GM18873 (cell line): ENCODE data around the gene KLF6.
A peak's percentile ranks its signal among the peaks of the same experiment; 100 is the strongest.

Source experiments
- ATAC-seq: cut with Tn5 transposase; IDR thresholded peaks from one replicate; pipeline ENCODE4 v1.9.1; 2021; ENCODE audit warnings: mild to moderate bottlenecking, moderate library complexity, moderate number of reproducible peaks; ENCODE audit not compliant: unreplicated experiment, low FRiP score

KLF6 gene

DNA sequence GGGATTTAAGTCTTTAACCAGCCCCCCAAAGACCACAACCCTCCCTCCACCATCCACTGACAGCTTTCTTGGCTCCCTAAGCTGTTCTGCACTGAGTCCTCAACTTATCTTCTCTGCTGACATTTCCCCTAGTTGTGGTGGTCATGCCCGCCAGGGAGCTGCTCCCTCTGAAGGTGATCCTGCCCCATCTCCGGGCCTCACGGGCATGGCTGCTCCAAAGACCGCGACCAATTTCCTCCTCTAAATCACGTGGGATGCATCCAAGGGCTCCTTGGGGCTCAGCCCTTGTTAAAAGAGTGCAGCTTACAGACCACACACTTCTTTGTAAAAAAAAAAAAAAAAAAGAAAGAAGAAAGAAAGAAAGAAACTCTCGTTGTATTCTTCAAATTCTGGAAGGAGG, 27.1 kb upstream of the KLF6 start:
- no peak for ATAC-seq

DNA sequence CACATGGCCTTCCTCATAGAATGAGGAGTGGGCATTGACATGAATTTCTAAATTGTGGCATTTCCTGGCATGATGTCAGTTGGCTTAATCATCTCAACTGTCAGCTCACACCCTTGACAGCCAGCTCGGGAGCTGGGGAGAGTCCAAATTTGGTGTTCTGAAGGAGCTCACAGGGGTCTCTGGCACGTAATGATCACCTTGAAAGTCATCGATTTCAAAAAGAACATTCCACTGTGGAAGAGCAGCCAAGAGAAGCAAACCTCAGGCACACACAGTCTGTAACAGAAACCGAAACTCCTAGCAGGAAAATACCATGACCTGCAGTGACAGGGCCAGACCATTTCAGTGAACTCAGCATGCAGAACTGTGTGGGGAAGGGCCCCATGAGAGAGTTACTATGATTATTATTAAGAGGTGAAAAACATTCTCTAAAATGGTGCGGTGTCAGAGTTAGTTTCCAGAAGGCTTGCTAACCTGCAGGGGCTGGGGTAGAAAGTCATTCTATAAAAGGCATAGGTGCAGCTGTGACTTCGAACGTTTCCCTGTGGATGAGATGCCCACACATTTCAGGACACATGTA, 26.4 kb upstream of the KLF6 start:
- peak; percentile 84 for ATAC-seq

DNA sequence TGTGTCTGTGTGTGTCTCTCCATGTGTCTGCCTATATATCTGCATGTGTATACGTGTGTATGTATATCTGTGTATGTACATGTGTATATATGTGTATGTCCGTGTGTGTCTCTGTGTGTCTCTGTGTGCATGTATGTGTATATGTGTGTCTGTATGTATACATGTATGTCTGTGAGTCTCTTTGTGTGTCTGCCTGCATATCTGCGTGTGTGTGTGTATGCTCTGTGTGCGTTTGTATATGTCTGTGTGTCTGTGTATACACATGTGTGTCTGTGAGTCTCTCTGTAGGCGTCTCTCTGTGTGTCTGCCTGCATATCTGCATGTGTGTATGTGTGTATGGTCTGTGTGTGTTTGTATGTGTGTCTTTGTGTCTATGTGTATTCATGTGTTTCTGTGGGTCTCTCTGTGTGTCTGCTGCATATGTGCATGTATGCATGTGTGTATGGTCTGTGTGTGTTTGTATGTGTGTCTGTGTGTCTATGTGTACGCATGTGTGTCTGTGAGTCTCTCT, 23.7 kb upstream of the KLF6 start:
- no peak for ATAC-seq

DNA sequence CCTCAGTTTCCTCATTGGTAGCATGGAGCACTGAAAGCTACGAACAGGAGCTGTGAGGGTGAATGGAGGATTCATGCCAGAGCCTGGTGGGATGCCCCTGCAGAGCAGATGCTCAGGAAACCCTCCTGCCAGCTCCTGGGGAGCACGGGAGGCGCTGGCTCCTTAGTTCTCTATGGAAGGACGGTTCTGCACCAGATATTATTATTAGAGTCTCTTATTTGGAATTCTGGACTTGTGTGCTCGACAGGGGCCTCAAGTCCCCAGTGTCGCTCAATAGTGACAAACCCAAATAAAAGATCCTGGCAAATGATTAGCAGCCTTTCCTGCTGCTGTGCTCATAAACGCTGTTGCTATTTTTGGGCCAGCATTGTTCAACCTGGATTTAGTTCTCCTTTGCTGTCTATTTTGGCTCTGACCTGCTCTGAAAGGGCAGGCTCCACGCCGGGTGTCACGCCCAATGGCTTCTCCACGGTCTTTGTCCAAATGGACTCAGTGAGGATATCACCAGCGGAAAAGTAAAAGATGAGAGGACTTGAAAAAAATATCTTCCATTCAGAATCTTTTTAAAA, 23.0 kb upstream of the KLF6 start:
- ATAC-seq, result no peak

DNA sequence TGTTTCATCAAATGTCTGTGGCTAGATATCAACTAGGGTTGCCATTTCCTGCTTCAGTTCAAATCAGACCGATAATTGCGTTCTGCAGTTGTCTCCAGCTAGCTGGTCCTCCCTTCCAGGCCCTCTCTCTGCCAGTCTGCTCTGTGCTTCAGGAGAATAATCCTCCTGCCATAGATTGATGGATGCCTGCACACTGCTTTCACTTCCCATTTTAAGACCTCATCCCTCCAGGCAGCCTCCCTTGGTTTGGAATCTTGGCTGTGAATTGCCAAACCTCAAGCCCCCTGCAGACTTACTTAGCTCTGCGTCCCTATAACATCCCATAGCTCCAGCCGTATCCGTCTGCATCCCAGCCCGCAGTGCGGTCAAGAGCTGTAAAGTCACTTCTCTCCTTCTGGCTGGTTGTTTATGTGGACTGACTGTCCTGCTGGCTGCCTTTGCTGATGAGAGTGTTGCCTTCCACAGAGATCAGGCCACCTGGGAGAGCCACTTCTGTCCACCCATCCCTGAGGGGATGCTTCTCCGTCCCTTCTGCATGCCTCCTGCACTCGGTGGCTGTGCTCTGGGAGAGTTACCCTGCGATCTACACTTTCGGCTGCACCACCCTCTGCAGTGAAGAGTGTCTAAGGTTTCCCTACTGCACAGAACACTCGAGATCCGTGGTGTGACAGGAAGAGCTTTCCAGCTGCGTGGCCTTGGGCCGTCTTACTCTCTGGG, 22.4 kb upstream of the KLF6 start:
- ATAC-seq, result no peak

DNA sequence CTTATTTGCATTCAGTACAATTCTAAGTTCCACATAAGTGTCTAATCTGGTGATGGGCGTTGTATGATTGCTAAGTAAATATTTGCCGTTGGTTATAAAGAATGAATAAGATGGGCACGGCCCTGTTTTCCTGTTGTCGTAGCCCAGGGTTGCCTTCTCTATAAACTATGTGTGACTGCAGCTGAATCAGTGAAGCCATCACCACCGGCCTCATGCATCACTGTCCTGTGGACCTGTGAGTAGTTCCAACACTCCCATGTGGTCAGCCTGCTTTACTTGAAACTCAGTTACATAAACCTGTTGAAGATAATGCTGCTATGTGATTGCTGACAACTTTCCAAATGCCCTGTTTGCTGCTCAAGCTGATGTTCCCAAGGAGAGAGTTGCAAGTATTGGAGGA, 21.6 kb upstream of the KLF6 start:
- no peak for ATAC-seq

DNA sequence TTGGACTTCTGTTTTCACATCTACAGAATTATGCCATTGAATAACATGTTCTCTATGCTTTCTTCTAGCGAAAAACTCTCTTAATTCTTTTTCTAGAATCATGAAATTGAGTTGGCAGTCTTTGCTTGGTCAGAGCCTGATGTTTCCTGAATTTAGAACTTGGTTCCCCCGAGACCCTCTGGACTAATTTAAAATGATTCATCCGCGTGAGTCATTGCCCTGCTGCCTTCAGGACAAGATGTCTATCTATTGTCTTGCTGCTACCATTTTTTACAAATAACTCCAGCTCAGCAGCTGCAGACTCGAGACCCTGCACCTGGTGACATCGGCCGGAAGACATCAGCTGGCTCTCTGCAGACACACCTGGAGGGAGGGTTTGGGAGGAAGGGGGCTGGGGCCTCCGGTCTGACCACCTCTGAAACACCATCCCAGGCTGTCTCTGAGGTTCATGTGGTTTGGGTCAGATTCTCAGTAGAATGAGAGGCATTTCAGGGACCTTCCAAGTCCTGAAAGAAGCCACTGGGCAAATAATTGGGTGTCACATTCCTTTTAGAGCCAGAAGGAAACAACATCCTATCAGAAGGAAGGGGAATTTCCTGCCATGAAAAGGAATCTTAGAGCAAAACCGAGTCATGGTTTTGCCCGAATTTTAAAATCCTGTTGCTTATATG, 20.9 kb upstream of the KLF6 start:
- ATAC-seq, result peak; percentile 40

DNA sequence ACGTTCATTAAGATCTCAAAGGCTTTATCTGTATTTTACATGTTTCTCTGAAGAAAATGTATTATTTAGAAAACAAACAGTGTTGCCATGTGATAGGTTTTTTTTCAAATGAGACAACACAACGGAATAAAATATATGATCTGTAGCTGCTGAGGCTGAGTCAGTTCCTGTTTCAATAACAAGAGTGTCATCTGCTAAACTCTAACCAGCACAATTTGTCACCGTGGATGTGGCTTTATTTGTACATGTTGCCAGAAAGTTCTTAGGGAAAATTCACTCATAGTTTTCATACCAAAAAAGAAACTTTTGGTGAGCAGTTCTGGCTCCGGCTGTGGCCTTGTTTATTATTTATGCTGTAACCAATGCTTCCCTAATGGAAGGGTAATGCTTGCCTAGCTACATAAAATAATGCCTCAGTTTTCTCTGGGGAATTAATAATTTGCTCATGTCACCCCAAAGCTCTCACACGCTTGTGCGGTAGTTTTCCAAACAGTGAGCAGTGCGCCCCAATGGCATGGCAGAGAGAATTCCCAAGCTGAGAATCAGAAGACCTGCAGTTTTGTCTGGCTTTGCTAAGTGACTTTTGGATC, 20.3 kb upstream of the KLF6 start:
- no peak for ATAC-seq

DNA sequence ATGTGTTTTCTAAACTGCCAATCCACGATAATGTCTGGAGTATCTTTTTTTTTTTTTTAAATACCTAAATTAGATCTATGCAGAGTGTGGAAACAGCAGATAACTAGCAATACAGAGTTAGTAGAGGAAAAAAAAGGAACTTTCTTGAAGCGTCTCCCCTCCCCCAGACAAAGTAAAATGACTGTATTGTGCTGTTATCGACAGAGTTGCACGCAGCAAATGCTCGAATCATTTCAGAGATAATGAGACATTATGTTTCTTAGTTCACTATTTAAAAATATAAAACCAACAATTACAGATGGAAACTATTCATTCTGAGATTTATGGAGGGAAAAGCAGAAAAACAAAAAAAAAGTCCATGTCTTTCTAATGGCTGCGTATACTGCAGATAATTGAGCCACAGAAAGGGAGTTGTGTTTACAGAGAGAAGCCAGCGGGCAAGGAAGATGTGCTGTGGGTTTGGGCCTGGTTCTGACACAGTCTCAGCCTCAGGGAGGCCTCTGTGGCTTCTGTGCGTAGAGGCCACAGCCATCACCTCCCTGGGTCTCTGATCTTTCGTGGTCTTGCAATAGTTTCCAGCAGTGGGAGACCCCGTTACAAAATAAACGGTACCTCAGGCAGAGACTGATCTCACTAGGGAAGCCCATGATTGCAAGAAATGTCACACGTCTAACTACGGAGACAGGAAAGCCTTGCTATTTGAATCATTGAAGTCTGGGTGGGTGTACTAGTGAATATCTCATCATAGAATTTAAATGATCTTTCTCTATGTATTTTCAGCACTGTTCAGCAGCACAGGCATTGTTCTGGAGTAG, 19.1 kb upstream of the KLF6 start:
- ATAC-seq, result no peak

DNA sequence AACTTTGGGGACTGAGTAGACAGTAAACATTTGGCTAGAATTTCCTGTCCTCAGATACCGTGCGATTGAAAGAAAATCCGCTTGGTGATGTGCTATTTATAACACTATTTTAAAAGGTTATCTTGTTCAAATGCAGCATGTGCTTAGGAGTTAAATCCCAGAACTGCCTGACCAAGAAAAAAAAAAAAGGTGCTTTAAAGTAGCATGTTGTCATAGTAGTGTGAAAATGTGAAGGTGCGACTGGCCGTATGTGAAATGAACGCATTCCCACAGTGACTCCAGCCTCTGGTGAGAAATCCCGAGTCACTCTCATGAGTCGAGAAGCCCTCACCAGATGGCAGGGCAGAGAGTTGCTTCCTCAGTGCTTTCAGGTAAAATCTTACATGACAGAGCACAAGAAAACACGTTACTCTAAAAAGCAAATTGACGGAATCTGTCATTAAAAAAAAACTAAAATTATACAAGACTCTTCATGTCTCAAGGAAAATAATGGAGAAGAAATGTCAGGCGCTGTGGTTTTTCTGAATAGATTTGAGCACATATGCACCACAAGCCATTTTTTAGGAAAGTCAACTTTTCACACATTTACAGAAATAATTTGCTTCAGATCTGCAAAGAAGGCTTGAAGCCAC, 18.4 kb upstream of the KLF6 start:
- ATAC-seq, result no peak

DNA sequence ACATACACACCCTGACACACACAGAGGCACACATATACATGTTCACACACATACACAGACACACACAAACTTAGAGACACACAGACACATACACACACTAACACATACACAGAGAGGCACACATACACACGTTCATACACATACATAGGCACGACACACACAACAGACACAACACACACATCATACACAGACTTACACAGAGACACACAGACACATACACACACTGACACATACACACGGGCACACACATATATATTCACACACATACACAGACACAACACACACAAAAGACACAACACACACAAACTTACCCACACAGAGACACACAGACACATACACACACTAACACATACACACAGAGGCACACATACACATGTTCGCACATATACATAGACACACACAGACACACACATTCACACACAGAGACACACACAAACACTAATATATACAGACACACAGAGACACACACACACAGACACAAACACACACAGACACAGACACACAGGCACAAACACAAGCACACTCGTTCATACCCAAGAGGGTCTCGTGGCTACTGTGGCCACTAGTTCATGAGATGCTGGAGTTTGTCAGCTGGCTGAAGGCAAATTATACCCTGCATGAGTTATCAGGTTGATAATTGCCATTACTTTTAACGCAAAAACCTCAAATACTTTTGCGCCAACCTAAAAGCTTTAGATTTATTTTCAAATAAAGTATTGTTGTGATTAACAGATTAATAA, 17.7 kb upstream of the KLF6 start:
- no peak for ATAC-seq

DNA sequence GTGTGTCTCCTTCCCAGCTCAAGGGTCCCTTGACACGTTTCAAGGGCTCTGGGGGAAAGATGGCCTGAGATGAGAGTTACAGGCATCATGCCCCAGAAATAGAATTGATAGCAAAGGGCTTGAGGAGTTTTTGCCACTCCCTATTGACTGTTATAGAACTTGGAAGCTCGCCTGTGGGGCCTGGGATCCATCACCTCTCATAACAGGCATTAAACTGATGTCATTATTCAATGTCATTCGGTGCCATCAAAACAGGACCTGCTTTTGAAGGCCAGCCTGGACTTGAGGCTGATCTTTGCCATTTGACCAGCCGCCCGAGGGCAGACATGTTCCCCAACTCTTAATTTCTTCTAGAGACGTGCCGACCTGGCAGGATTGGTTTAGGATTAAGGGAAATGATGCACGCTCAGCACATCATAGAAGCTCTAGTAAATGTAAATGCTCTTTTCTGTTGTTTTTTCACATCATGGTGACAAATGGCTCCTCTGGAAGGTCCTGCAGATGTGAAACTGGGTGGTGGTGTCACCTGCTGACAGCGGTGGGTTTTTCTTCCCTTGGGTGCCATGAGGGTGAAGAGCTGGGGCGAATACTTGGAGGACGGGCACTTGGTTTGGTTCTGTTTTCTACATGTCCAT, 16.7 kb upstream of the KLF6 start:
- ATAC-seq, result no peak

DNA sequence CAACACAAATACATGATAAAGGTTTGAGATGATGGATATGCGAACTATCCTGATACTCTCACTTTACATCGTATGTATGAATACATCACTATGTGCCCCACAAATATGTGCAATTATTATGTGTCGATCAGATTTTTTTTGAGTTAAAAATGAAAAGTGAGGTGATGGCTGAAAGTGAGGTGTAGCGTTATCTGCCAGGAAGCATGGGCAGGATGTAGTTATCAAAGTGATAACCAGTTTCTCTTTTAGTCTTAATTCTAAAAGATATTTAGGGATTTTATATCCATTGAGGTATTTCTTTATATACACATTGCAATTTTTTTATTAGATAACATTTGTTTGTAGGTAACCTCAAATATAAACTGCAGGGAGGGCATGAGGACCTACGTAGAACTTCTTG, 15.6 kb upstream of the KLF6 start:
- no peak for ATAC-seq

DNA sequence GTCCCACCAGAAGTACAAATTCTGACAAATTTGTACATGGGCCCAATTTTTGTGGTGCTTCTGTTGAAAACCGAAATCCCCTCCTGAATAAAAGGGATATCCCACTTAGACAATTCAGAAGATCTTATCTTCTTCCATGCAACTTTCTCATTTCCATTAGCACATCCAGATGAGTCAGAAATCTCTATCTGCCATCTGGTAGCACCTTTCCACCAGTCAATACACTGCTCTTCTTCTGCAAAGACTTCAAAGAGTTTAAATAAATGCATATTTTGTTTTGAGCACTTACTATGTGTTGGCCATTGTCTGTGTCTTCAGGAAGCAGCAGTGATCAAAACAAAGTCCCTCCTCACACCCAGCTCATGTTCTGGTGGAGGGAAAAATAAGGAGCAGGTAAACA, 12.7 kb upstream of the KLF6 start:
- no peak for ATAC-seq

DNA sequence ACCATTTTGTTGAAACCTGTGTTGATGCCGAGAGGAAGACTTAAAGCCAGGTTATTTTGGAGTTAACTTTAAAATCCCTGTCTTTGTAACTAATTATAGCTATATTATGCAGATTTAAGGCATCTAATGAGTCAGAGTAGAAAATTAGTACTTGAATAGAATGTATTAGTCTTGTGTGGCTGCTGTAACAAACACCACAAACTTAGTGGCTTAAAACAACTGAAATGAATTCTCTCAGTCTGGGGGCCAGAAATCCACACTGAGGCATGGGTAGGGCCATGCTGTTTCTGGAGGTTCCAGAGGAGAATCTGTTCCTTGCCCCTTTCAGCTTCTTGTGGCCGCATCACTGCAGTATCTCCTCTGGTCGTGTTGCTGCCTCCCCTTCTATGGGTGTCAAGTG, 8.5 kb upstream of the KLF6 start:
- no peak for ATAC-seq

DNA sequence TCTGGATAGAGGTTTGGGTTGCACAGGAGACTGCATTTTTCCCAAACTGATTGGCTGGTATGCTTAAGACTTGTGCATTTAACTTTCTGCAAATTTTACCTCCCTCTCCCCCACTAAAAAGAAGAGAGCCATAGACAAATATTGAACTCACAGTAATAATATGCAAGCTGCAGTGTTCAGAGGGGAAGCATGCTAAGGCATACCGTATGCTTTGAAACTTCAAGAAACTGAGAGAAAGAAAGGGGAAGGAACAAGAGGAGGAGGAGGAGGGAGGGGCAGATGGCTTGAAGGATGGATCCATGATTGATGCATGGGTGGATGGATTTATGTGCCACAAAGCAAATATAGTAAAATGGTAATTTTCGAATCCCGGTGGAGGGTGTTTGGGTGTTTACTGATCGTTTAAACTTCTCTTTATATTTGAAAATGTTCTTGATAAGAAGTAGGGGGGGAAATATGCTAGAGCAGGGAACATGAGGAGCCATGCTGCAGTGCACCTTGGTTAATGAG, 7.8 kb upstream of the KLF6 start:
- no peak for ATAC-seq

DNA sequence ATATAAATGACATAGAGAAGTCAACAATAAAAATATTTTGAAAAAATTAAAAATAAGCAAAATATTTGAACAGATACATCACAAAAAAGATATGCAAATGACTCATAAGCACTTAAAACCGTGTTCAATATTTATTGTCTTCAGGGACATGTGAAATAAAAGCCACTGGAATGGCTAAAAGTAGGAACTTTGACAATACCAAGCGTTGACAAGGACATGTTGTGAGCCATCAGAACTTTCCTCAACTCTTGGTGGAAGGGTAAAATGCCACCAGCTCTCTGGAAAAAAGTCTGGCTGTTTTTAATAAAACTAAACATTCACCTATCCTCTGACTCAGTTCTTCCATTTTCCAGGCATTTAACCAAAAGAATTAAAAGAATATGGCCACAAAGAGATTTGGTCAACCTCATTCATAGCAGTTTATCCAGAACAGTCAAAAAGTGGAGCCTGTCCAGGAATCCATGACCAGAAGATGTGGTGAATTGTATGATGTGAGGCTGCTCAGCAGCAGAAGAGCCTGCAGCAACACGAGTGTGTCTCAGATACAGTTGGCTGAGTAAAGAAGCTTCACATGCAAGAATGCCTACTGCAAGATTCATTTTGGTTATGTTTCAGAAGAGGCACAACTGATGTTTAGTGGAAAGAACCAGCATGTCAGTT, 7.1 kb upstream of the KLF6 start:
- ATAC-seq, result no peak

DNA sequence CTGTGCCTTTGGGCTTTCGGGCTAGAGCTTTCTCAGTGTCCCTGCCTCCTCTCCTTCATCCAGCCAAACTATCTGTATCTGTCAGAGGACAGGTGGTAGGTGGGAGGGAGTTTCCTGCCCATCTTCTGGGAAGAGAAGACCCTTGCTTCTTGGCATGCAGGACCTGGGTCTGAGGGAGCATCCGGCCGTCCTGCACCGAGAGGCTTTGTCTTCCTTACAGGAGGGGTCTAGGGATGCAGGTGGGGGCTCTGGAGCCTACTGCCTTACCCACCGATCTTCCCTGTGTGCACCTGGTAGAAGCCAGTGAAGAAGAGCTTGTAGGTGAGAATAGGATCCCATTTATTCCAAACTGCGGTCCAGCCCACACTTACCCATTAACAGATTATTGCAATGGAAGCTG, 5.8 kb upstream of the KLF6 start:
- ATAC-seq, result no peak
